GM23248 (cell line): ENCODE data around the gene FAM219B.

Source experiments
- EZH2 ChIP-seq: fragments of 200-600 bp; sonication (generic); IDR thresholded peaks from 2 replicates; pipeline ENCODE4 v1.6.1; 2018; ENCODE audit warnings: antibody characterized with exemption, mild to moderate bottlenecking; ENCODE audit not compliant: insufficient read depth, poor library complexity, severe bottlenecking
- EZH2phosphoT487 ChIP-seq: fragments of 200-600 bp; sonication (generic); IDR thresholded peaks from 2 replicates; pipeline ENCODE4 v1.6.1; 2018; ENCODE audit warnings: antibody characterized with exemption, moderate library complexity, mild to moderate bottlenecking, low read depth; ENCODE audit not compliant: insufficient read depth

DNA sequence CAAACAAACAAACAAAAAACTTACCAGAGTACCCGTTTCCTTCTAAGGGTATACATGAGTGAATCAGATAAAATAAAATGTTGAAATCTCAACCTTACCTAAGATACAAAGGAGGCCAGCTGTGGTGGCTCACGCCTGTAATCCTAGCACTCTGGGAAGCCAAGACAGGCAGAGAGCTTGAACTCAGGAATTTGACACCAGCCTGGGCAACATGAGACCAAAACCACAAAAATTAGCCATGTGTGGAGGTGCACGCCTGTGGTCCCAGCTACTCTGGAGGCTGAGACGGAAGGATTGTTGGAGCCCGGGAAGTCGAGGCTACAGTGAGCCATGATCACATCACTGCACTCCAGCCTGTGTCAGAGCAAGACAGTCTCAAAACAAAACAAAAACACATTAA is 11.0 kb upstream of the FAM219B start:
- TF ChIP-seq EZH2 (no peak), EZH2phosphoT487 (no peak)
